ENCODE data around the gene TRIP13. TPM values are rescaled to one million over a fixed set of nuclear protein-coding genes. Genes with fewer than 3 reads are reported as not detected.
A peak's percentile ranks its signal among the peaks of the same experiment; 100 is the strongest.
"Not testable (repeated sequence)": the region's sequence is repeated elsewhere in the genome, so short reads cannot be mapped to it uniquely, and the experiment has no call there.

Gene TRIP13
- total RNA-seq, 1 experiment from 2014 or later = 82.0 TPM

DNA sequence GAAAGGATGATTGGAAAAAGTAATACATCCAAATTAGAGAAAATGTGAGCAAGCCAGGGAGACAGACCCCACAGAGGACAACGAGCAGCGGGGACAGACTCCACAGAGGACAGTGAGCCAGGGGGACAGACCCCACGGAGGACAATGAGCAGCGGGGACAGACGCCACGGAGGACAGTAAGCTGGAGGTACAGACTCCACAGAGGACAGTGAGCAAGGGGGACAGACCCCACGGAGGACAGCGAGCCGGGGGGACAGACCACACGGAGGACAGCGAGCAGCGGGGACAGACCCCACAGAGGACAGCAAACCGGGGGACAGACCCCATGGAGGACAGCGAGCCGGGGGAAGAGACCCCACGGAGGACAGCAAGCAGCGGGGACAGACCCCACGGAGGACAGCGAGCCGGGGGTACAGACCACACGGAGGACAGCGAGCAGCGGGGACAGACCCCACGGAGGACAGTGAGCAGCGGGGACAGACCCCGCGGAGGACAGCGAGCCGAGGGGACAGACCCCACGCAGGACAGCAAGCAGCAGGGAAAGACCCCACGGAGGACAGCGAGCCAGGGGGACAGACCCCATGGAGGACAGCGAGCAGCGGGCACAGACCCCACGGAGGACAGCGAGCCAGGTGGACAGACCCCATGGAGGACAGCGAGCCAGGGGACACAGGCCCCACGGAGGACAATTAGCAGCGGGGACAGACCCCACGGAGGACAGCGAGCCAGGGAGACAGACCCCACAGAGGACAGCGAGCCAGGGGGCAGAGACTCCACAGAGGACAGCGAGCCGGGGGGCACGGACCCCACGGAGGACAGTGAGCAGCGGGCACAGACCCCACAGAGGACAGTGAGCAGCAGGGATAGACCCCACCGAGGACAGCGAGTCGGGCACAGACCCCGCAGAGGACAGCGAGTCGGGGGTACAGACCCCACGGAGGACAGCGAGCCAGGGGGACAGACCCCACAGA, 40.0 kb upstream of the TRIP13 start:
- DNase-seq = no peak
- peaks cover 9% of the 10 kb centered on the region; the same call in 1 of the 2 replicates for H3K27me3 ChIP-seq
- no peaks in the 10 kb centered on the region for H3K9me3 ChIP-seq
- H3K36me3 ChIP-seq = no peaks in the 10 kb centered on the region
- no peak overlapping the region for H3K4me3 ChIP-seq

DNA sequence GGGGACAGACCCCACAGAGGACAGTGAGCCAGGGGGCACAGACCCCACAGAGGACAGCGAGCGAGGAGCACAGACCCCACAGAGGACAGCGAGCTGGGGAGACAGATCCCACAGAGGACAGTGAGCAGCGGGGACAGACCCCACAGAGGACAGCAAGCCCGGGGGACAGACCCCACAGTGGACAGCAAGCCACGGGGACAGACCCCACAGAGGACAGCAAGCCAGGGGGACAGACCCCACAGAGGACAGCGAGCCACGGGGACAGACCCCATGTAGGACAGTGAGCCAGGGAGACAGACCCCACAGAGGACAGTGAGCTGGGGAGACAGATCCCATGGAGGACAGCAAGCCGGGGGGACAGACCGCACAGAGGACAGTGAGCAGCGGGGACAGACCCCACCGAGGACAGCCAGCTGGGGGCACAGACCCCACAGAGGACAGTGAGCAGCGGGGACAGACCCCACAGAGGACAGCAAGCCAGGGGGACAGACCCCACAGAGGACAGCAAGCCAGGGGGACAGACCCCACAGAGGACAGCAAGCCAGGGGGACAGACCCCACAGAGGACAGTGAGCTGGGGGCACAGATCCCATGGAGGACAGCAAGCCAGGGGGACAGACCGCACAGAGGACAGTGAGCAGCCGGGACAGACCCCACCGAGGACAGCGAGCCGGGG, 39.1 kb upstream of the TRIP13 start:
- H3K27me3 ChIP-seq, H3K9me3 ChIP-seq, H3K4me3 ChIP-seq, DNase-seq, H3K36me3 ChIP-seq: not testable (repeated sequence)

DNA sequence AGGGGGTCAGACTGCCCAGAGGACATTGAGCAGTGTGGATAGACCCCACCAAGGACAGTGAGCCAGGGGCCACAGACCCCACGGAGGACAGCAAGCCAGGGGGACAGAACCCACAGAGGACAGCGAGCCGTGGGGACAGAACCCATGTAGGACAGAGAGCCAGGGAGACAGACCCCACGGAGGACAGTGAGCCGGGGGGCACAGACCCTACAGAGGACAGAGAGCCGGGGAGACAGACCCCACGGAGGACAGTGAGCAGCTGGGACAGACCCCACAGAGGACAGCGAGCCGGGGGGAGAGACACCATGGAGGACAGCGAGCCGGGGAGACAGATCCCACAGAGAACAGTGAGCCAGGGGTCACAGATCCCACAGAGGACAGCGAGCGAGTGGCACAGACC, 38.5 kb upstream of the TRIP13 start:
- Histone ChIP-seq H3K4me3 (no peak overlapping the region), H3K9me3 (no peaks in the 10 kb centered on the region), H3K27me3 (peaks cover 9% of the 10 kb centered on the region; the same call in 1 of the 2 replicates), H3K36me3 (no peaks in the 10 kb centered on the region)
- no peak for DNase-seq

DNA sequence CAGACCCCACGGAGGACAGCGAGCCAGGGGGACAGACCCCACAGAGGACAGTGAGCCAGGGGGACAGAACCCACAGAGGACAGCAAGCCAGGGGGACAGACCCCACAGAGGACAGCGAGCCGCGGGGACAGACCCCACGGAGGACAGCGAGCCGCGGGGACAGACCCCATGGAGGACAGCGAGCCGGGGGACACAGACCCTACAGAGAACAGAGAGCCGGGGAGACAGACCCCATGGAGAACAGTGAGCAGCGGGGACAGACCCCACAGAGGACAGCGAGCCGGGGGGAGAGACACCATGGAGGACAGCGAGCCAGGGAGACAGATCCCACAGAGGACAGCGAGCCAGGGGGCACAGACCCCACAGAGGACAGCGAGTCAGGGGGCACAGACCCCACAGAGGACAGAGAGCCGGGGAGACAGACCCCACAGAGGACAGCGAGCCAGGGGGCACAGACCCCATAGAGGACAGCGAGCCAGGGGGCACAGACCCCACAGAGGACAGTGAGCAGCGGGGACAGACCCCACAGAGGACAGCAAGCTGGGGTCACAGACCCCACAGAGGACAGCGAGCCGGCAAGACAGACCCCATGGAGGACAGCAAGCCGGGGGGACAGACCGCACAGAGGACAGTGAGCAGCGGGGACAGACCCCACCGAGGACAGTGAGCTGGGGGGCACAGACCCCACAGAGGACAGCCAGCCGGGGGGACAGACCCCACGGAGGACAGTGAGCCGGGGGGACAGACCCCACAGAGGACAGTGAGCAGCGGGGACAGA, 37.5 kb upstream of the TRIP13 start:
- DNase-seq = no peak
- Histone ChIP-seq H3K4me3 (no peak overlapping the region), H3K9me3 (no peaks in the 10 kb centered on the region), H3K27me3 (peaks cover 9% of the 10 kb centered on the region; the same call in 1 of the 2 replicates), H3K36me3 (no peaks in the 10 kb centered on the region)

DNA sequence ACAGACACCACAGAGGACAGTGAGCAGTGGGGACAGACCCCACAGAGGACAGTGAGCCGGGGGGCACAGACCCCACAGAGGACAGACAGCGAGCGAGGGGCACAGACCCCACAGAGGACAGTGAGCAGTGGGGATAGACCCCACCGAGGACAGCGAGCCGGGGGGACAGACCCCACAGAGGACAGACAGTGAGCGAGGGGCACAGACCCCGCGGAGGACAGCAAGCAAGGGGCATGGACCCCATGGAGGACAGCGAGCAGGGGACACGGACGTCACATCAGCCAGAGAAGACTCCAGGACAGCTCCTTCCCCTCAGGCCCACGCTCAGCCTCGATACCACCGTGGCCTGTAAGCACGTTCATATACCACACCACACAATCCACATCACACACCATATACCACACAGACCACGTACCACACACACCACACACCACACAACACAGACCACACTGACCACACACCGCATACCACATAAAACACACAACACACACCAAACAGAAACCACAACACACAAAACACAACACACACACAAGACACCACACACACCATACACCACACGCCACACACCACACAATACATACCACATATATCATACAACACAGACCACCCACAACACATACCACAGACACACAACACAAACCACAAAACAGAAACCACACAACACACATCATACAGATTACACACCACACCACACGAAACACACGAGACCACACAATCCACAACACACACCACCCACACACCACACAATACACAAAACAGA, 36.7 kb upstream of the TRIP13 start:
- Histone ChIP-seq H3K9me3 (no peaks in the 10 kb centered on the region), H3K36me3 (no peaks in the 10 kb centered on the region), H3K27me3 (peaks cover 8% of the 10 kb centered on the region; the same call in 1 of the 2 replicates), H3K4me3 (no peak overlapping the region)
- DNase-seq = peak; percentile 15

DNA sequence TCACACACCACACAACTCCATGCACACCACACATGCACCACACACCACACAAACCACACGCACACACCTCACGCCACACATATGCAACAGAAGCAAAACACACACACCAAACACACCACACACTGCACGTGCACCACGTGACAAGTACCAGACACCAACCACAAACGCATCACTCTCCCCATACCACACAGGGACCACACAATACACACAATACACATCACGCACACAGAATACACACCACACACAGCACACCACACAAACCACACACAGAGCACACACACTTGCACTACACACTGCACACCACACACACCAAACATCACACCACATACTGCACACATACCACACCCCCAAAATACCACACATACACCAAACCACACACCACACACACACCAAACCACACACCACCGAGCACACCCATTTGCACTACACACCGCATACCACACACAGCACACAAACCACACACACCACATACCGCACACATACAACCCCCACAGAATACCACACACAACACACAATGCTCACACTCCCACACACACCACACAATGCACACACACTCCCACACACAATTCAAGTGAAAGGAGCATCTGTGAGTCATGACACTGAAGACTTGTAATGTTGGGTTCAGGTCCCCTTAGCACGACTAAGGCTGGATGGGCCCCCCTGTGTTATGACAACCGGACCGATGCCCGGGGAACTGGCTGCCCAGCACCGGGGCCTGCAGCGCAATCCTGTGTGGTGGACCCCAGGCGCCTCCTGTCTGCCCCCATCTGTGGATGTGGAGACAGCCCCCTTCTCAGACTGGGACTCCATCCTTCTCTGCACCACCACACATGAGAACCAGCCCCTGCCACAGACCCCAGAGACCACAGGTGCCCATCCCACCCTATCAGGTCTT, 35.9 kb upstream of the TRIP13 start:
- Histone ChIP-seq H3K9me3 (no peaks in the 10 kb centered on the region), H3K27me3 (no peaks in the 10 kb centered on the region; the same call in 1 of the 2 replicates), H3K4me3 (no peak overlapping the region), H3K36me3 (no peaks in the 10 kb centered on the region)
- DNase-seq = no peak

DNA sequence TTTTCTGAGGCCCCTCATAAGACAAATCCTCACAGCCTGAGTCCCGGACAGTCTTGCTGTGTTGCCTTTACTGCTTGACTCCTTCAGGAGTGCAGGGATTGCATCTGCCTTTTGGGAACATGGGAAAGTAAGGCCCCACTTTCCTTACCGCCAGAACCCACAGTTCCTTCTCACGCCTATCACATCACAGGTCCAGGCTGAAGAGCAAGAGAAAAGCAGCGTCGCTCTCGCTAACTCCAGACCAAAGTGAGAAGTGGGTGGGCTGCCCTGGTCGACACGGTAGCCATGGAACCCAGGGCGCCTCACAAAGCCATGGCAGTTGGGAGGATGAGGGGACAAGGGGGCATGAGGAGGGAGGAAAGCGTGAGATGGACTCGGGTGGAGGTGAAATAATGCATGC, 34.0 kb upstream of the TRIP13 start:
- H3K4me3 ChIP-seq = no peak overlapping the region
- H3K36me3 ChIP-seq = peaks cover 5% of the 10 kb centered on the region
- no peaks in the 10 kb centered on the region for H3K9me3 ChIP-seq
- no peaks in the 10 kb centered on the region for H3K27me3 ChIP-seq
- no peak for DNase-seq

DNA sequence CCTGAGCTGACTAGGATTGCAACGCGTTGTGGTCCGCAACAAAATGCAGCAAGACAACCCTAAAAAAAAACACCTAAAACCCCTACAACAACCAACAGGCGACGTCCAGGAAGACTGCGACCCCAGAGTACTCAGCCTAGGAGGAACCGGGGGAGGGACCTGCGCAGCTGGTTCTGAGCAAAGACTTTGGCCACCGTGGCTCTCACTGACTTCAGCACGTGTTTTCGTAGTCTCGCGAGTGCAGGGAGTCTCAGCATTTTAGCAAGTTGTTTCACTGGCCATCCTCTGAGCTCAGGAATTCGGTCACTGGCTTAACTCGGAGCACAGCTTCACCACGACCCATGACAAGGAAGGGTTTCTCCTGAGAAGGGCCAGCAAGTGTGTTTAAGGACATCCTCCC, 33.3 kb upstream of the TRIP13 start:
- H3K4me3 ChIP-seq = no peak overlapping the region
- no peaks in the 10 kb centered on the region for H3K9me3 ChIP-seq
- no peak for DNase-seq
- no peaks in the 10 kb centered on the region for H3K27me3 ChIP-seq
- H3K36me3 ChIP-seq = peaks cover 6% of the 10 kb centered on the region

DNA sequence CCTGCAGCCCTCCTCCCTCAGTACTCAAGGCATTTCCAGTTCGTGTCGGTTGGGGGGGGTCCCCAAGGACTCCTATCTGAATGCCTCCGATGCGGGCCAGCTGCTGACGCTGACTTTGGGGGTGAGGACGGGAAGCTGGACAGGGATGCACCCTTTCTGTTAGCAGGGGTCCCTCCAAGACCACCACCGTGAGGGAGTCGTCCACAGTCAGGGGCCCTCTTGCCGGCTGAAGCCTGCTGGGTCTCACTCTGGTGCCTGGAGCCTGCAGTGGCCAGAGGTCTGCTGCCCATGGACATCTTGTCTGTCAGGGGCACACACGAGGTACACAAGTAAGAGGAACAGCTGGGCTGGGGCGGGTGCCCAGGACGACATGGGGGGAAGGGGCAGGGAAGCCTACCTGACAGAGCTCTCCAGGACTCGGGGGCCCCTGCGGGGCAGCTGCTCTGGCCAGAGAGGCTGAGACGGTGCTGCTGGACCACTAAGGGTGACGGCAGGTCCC, 32.8 kb upstream of the TRIP13 start:
- Histone ChIP-seq H3K27me3 (no peaks in the 10 kb centered on the region), H3K36me3 (peaks cover 10% of the 10 kb centered on the region), H3K4me3 (no peak overlapping the region), H3K9me3 (no peaks in the 10 kb centered on the region)
- DNase-seq = no peak

DNA sequence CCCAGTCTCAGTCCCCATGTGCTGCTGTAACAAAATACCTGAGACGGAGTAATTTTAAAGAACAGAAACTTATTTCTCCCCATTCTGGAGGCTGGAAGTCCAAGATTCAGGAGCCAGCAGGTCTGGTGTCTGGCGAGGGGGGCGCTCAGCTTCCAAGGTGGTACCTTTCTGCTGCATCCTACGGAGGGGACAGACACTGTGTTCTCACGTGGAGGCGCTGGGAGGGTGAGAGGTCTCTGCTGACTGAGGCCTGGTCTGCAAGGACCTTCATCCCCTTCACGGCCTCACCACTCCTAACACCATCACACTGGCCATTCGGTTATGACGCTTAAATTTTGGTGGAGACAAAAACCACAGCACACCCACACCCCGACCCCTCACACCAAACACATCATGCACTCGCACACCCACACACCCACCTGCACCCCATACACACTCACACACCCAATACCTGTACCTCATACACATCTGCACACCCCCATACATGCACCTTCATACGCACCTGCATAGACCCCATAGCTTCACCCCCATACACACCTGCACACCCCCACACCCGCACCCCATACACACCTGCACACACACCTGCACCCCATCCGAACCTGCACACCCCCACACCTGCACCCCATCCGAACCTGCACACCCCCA, 32.1 kb upstream of the TRIP13 start:
- Histone ChIP-seq H3K27me3 (no peaks in the 10 kb centered on the region), H3K9me3 (no peaks in the 10 kb centered on the region), H3K4me3 (no peak overlapping the region), H3K36me3 (peaks cover 18% of the 10 kb centered on the region)
- no peak for DNase-seq

DNA sequence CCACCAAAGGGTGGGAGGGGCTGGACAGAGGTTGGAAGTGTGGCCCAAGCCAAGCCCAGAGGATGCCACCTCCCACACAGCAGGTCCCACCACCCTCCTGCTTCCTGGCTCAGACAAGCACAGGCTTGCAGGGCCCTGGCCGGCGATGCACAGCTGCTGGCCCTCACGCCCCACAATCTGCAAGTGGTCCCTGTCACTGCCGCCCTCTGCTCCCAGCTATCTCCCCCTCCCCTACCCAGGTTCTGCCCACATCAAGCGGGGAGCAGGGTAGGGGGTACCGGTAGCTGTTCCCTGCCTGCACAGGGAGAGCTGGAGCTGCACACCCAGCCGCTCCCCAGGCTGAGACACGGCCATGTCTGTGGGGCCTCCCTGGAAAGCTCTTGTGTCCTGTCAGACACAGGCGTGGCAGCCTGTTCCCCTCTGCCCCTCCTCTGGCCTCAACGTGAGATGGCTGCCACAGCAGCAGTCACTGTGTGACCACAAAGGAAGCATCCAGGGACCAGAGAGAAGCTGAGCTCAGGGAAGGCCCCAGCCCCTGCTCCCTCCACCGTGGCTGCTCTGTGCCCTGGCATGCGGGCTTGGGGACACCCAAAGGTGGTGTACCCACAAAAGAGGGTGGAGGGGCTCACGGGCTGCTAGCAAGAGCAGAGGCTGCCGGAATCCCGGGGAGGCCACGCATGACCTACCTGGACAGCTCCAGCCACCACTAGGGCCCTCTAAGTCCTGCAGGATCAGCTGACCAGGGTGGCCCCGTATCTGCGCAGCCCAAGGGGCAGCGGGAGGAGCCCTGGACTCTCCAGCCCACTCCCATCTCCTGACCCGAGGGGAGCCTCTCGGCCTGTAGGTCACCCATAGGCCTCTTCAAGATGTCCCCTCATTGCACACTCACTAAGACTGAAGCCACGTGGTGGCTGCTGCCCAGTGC, 31.0 kb upstream of the TRIP13 start:
- Histone ChIP-seq H3K27me3 (no peaks in the 10 kb centered on the region), H3K9me3 (no peaks in the 10 kb centered on the region), H3K36me3 (peaks cover 26% of the 10 kb centered on the region), H3K4me3 (no peak overlapping the region)
- DNase-seq = peak; percentile 13

DNA sequence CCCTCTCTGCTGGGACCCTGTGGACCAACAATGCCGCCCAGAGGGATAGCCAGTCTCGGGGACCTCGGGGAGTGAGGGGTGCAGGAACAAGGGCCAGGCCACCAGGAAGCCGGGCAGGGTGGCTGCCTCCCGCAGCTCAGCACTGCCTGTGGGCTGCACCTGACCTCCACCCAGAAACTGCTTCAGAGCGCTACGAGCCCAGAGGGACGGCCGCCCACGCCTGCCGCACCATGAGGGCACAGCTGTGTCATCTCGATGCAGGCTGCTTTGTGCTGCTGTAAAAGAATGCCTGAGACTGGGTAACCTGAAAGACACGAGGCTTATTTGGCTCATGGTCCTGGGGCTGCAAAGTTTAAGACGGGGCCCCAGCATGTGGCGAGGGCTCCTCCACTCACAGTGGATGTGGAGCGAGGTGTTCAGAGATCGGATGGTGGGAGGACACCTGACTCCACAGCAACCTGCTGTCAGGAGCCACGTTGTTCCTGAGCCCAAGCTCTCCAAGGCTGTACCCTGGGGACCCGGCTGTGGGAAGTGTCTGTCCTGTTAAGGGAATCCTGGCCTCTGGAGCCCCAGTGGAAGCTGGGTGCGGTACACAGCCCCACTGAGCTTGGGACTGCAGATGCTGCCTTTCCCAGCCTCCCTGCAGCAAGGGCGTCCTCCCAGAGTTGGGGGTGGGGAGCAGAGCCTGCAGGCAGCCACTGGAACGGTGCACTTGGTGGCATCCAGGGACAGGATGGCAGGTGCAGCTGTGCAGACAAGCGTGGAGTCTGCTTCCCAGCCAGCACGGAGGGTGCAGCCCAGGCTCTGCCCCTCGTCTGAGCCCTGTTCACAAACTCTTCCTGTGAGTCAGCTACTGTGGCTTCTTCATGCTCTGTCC, 30.1 kb upstream of the TRIP13 start:
- H3K9me3 ChIP-seq = no peaks in the 10 kb centered on the region
- H3K36me3 ChIP-seq = peaks cover 33% of the 10 kb centered on the region
- no peak for DNase-seq
- H3K27me3 ChIP-seq = no peaks in the 10 kb centered on the region
- H3K4me3 ChIP-seq = no peak overlapping the region

DNA sequence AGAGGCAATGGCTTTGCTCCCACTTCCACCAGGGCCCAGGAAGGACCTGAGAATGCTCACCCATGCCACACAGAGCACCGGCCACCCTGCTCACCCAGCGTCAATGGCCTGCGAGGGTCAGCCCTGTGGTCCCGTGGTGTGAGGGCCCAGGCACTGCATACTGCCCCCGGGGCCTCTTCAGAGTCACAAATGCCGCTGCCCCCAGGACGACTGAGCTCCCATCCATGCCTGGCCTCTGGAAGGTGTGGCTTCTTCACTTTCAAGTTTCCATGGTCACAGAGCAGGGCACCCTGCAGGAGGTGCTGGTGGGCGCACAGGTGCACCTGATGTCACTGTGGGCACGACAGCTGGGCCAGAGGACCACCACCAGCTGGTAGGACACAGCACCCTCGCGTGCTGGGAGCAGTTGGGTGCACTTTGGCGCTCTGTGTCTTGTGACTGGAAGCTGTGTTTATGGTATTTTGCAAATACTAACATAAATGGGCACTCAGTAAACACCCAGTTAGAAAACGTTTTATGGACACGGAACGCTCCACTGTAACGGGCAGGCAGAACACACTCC, 29.4 kb upstream of the TRIP13 start:
- DNase-seq = no peak
- H3K27me3 ChIP-seq = no peaks in the 10 kb centered on the region
- no peak overlapping the region for H3K4me3 ChIP-seq
- H3K9me3 ChIP-seq = no peaks in the 10 kb centered on the region
- H3K36me3 ChIP-seq = peaks cover 40% of the 10 kb centered on the region

All from MG63 (cell line).